ENCODE results near the gene C1QTNF5.

The C1QTNF5 gene

DNA sequence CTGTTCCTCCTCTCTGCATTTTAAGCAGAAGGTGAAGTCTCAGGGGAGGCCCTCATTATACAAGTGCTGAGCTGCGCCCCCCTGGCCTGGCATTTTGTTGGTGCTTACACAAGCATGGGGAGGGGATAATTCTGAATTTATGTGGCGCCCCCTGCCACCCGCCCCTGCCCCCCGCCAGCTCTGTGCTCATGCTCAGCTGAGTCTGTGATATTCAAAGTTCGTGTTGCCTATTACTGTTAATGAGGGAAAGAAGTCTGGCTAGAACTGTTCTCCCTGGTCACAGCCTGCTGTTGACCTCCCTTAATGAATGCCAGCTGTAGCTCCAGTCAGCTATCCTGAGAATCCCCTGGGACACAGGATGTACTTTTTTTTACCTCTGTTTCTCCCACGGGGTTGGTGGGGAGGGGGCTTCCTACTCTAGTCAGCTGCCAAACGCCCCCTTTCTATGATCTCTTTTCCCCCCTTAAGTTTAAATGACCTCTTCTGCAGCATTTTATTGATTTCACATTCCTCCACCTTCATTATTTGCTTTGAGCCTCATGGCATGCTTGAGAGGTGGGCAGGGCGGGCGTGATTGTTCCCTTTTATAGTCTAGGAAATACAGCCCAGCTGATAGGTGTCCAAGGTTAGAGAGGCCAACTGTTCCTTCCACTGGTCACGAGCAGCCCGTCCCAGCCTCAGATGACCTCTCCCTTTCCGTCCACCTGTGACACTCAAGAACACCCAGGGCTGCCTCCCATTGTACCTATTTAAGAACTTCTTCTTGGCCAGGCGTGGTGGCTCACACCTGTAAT lies 28.6 kb upstream of the C1QTNF5 start:
- Mint-ChIP-seq H3K27ac (ENCODE audit: low read depth) (peak overlapping the region; percentile 59), H3K27me3 (peaks cover 58% of the 10 kb centered on the region)

DNA sequence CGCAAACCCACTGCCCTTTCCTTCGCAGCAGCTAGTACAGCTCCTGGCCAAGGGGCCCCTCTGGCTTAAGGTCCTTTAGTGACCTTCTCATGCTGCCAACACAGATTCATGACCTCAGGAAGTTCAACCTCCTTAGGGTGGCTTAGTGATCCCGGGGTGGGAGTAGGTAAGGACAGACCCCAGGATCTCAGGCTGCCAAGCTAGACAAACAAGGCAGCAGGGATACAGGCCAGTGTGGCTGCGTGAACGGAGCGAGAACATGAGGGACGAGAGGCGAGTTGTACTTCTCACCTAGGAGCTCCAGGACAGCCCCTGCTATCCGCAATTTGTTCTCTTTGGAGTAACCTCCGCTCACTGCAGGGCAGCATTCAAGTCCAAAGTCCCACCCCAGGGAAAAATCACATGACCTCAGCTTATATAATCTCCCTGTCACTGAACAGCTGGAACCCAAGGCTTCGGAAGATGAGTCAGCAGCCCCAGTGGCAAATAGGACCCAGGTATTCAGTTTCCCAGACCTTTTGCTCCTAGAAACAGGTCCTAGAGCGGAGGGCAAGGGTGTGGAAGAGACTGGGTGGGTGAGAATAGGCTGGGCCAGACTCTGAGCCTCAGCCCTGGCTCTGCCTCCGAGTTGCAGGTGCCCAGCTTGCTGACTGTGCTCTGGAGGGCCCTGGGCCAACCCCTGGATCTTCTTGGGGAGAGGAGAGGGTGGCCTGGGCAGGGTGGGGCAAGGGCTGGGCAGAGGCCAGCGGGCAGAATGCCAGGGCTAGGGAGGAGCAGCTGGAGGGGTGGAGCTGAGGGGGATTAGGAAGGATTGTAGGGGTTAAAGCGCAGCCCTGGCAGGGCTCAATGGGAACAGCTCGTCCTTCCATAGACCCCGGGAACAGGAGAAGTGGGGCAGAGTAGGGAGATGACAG lies 27.7 kb upstream of the C1QTNF5 start:
- no peak for ATAC-seq (replicated peaks; ENCODE audit: extremely low read depth, poor library complexity, severe bottlenecking)
- no peaks in the 10 kb centered on the region for H3K9me3 Mint-ChIP-seq
- DNase-seq (ENCODE audit: low spot score in 2 of 2) = no peak

More for the DNA sequence above, 28.6 kb upstream of the C1QTNF5 start:
- DNase-seq (ENCODE audit: low spot score in 2 of 2) (no peak), ATAC-seq (replicated peaks; ENCODE audit: extremely low read depth, poor library complexity, severe bottlenecking) (no peak)
- Mint-ChIP-seq H3K9me3 (no peaks in the 10 kb centered on the region), H3K4me1 (peaks cover 28% of the 10 kb centered on the region), H3K4me3 (no peak overlapping the region), H3K36me3 (ENCODE audit: insufficient read depth) (peaks cover 4% of the 10 kb centered on the region)

DNA sequence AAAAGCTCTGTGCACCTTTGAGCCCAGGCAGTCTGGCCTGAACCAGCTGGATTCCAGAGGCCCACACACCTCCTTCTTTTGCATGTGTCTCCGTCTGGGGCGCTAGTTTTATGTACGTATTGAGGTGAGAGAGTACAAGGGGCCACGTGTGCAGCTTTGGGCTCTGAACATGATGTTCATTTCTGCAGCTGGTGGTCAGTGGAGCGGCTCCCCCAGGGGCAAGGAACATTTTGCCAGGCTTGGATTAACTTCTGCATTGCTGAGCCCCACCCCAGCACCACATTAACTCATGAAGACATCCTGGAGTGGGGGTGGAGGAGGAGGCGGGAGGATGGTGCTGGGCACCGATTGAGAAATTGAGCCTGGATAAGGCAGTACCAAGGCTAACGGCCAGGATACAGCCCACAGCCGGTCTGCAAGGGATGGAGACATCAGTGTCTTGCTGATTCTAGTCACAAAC lies 27.0 kb upstream of the C1QTNF5 start:
- peaks cover 4% of the 10 kb centered on the region for H3K36me3 Mint-ChIP-seq (ENCODE audit: insufficient read depth)
- H3K27me3 Mint-ChIP-seq = peaks cover 71% of the 10 kb centered on the region
- H3K27ac Mint-ChIP-seq (ENCODE audit: low read depth) = no peak overlapping the region
- H3K4me3 Mint-ChIP-seq = no peak overlapping the region
- no peaks in the 10 kb centered on the region for H3K9me3 Mint-ChIP-seq
- H3K4me1 Mint-ChIP-seq = peaks cover 23% of the 10 kb centered on the region
- ATAC-seq (replicated peaks; ENCODE audit: extremely low read depth, poor library complexity, severe bottlenecking) (no peak), DNase-seq (ENCODE audit: low spot score in 2 of 2) (no peak)

More for the DNA sequence above, 27.7 kb upstream of the C1QTNF5 start:
- peaks cover 64% of the 10 kb centered on the region for H3K27me3 Mint-ChIP-seq
- peaks cover 4% of the 10 kb centered on the region for H3K36me3 Mint-ChIP-seq (ENCODE audit: insufficient read depth)
- H3K4me3 Mint-ChIP-seq = no peak overlapping the region
- no peak overlapping the region for H3K27ac Mint-ChIP-seq (ENCODE audit: low read depth)
- H3K4me1 Mint-ChIP-seq = peaks cover 21% of the 10 kb centered on the region

DNA sequence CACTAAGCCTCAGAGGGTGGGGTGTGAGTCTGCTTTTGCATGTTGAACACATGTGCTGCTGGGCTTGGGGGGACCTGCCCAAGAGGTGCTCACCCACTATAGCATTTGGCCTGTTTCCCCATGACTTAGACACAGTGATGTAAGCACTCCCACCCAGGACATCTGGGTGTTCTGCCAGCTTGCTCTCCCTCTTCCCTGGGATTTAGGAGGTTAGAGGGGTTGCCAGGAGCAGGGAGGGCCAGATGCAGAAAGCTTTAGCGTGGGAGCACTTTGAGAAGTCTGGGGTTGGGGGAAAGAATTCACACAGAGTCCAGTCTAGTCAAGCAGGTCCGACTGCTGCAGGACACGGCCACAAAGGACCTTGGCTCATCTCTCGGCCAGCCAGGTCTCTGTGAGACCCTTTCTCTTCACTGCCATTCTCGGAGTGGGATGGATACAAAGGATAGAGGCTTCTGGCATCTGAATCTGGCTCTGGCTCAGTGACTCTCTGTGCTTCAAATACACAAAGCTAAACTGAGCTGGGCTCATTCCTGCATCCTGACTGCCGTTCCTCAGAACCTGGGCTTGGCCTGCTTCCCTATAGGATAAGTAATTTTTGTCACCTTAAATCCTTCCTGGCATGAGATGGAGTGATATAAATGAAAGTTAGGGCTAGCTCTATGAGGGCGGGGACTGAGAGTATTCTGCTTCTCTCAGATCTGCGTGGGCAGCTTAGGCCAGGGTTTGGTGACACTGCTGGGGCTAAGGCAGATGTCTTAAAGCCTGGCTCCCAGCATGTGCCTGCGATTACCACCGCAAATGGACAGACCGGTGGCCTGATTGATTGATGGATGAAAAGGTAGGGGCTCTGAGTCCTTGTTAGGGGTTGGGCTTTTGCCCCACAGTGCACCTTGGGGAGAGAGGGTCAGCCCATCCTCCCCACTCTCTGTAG lies 26.3 kb upstream of the C1QTNF5 start:
- Mint-ChIP-seq H3K9me3 (no peaks in the 10 kb centered on the region), H3K36me3 (ENCODE audit: insufficient read depth) (peaks cover 4% of the 10 kb centered on the region), H3K4me3 (no peak overlapping the region), H3K27me3 (peaks cover 78% of the 10 kb centered on the region), H3K27ac (ENCODE audit: low read depth) (no peak overlapping the region), H3K4me1 (peaks cover 23% of the 10 kb centered on the region)
- ATAC-seq (replicated peaks; ENCODE audit: extremely low read depth, poor library complexity, severe bottlenecking) = no peak
- DNase-seq (ENCODE audit: low spot score in 2 of 2) = no peak

- peaks cover 16% of the 10 kb centered on the region for H3K4me1 Mint-ChIP-seq
- H3K36me3 Mint-ChIP-seq (ENCODE audit: insufficient read depth) = peaks cover 4% of the 10 kb centered on the region
- ATAC-seq (replicated peaks; ENCODE audit: extremely low read depth, poor library complexity, severe bottlenecking) (no peak), DNase-seq (ENCODE audit: low spot score in 2 of 2) (no peak)
- no peak overlapping the region for H3K27ac Mint-ChIP-seq (ENCODE audit: low read depth)
- H3K4me3 Mint-ChIP-seq = peak overlapping the region; percentile 78
- no peaks in the 10 kb centered on the region for H3K9me3 Mint-ChIP-seq
- H3K27me3 Mint-ChIP-seq = peaks cover 80% of the 10 kb centered on the region
These were observed 24.4 kb upstream of the C1QTNF5 start for GRCh38 chr11:119365071-119365591.

DNA sequence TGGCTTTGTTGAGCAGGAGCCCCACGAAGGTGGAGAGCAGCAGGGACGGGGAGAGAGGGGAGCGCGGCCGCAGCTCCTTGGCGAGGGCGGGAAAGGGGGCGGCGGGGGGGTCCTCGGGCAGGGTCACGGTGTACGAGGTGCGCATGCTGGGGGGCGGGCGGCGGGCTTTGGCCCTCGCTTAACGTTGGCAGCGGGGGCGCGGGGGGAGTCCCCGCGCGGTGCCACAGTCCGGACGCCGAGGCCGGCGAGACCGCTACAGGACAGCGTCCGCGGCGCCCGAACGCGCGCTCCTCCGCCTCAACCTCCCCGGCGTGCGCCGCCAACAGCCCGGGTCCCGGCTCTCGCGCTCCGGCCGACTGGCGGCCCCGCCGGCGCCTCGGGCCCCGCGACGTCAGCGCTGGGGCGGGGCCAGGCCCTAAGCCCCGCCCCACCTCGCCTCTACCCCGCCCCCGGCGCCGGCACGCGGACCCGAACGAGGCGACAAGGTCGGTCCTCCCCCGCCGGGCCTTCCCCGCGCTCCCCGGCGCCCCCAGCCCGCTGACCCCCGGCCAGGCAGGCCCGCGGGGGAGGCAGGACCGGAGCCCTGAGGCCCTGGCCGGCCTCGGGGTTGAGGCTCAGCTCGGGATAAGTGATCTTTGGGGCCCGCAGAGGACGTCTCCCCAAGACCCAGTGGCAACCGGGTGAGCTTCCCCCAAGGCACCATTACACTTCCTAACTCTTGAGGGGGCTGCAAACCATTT lies 23.3 kb upstream of the C1QTNF5 start:
- peak overlapping the region; percentile 78 for H3K4me3 Mint-ChIP-seq
- peaks cover 4% of the 10 kb centered on the region for H3K36me3 Mint-ChIP-seq (ENCODE audit: insufficient read depth)
- ATAC-seq (replicated peaks; ENCODE audit: extremely low read depth, poor library complexity, severe bottlenecking) (peak; percentile 59), DNase-seq (ENCODE audit: low spot score in 2 of 2) (peak in 1 of 2 donors; percentile 40)
- no peak overlapping the region for H3K27ac Mint-ChIP-seq (ENCODE audit: low read depth)
- H3K9me3 Mint-ChIP-seq = no peaks in the 10 kb centered on the region
- peaks cover 69% of the 10 kb centered on the region for H3K27me3 Mint-ChIP-seq
- H3K4me1 Mint-ChIP-seq = peaks cover 13% of the 10 kb centered on the region

DNA sequence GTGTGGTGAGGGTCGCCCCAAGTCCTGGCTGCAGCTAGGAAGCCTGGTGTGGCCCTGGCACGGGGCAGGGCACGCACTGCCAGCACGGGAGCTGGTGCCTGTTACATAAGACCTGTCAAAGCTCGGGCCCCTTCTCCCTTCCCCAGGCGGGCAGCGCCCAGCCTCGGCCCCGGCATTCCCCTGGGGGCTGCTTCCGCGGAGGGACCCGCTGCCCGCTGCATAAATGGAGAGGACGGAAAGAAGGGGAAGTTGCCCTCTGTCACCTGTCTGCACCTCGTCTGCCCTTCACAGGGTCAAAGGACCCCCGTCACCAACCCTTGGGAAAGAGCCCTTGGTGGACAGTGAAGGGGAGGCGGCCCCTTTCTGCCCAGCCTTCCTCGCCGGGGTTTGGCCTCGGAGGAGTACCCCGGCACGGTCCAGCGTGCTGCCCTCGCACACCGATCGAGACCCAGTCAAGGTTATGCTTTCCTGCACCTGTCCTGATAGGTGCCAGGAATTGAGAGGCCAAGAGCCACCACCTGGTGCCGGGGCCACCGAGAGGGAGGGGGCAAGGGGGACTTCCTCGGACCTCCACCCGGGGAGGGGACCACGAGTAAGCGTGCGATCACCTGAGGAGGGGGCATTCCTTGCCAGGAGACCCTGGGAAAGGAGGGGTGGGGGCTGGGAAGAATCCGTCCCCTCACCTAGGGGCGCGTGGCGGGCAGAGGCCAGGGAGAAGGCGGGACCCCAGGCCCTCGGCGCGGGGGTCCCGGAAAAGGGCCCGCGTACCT lies 22.6 kb upstream of the C1QTNF5 start:
- Mint-ChIP-seq H3K4me1 (peaks cover 13% of the 10 kb centered on the region), H3K9me3 (no peaks in the 10 kb centered on the region), H3K27me3 (peaks cover 61% of the 10 kb centered on the region), H3K27ac (ENCODE audit: low read depth) (no peak overlapping the region), H3K4me3 (peak overlapping the region; percentile 59), H3K36me3 (ENCODE audit: insufficient read depth) (peaks cover 1% of the 10 kb centered on the region)
- ATAC-seq (replicated peaks; ENCODE audit: extremely low read depth, poor library complexity, severe bottlenecking) (no peak), DNase-seq (ENCODE audit: low spot score in 2 of 2) (no peak)

DNA sequence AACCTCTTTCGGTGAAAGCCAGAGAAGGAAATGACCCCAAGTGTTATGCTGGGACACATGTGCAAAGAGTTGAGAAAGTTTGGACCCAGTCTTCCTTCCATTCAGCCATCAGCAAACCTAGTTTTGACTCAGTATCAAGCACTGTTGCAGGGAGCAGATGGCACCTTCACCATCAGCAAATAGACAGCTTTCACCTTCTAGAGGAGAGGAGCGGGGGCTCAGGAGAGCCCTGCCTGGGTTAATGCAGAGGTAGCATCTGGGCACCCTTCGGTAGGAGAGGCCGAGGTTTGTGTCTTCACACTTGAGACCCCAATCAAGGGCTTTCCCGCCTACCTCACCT lies 22.0 kb upstream of the C1QTNF5 start:
- Mint-ChIP-seq H3K4me1 (peaks cover 13% of the 10 kb centered on the region), H3K9me3 (no peaks in the 10 kb centered on the region), H3K4me3 (peak overlapping the region; percentile 59), H3K27ac (ENCODE audit: low read depth) (no peak overlapping the region), H3K27me3 (peaks cover 59% of the 10 kb centered on the region), H3K36me3 (ENCODE audit: insufficient read depth) (peaks cover under 1% of the 10 kb centered on the region)
- DNase-seq (ENCODE audit: low spot score in 2 of 2) (no peak), ATAC-seq (replicated peaks; ENCODE audit: extremely low read depth, poor library complexity, severe bottlenecking) (no peak)

DNA sequence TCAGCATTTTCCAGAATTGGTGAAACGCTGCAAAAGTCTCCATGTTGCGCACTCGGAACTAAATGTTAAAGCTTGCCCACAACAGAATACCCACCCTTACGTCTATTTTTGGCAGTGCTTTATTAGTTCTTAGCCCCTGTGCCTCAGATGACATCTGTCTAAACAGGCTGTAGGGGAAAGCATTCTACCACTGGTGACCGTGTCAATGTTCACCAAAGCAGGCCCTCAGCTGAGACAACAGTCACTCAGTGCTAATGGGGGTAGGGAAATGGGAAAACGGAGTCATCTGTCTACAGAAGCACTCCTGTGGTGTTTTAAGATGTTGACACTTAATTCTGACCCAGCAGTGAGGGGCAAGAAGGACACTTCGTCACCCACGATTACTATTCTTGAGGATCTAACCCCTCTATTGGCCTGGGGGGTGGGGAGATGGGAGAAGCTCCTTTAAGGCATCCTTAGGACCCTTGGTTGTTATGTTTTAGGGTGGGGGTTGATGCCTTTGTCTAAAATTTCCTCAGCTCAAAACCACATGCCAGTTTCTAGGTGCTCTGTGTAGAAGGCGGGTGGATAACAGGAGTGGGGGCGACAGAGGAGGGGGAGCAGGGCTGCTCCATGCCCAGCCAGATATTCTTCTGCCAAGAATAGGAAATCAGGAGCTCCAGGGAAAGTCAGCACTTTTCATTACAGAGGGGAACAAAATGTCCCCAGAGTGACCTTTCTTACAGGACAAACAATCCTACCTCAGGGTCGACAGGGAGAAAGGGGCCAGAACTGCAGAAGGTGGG lies 21.4 kb upstream of the C1QTNF5 start:
- H3K9me3 Mint-ChIP-seq = no peaks in the 10 kb centered on the region
- no peak overlapping the region for H3K4me3 Mint-ChIP-seq
- no peaks in the 10 kb centered on the region for H3K36me3 Mint-ChIP-seq (ENCODE audit: insufficient read depth)

DNA sequence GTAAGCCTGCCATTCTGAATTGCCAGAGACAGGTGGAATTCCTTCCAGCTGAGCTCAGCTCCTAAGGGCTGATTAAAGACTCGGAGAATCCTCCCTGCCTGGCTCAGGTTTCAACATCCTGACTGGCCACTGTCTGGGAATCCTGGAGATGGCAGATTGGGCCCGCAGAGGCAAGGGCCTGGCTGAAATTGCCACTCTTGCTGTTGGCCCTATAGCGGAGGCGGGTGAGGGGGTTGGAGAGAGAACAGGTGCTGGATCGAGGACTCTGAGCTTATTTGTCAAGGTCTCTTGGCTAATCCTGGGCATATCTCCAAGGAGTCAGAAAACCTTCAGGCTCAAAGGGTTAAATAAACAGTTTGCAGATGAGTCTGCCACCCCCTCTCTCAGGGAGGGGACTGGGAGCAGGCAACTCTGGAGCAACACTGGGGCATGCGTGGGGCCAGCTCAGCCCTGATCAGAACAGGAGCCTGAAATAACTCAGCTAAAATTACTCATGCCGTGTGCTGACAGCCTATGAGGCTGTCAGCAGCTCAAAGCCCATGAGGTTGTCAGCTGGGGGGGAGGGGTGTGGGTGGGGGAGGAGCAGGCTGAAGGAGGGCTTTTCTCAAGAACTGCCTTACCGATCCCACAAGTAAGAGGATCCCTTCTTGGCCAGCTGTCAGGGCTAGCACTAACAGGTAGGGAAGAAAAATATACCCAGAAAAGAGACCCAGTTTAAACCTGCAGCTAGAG lies 20.5 kb upstream of the C1QTNF5 start:
- Mint-ChIP-seq H3K27ac (ENCODE audit: low read depth) (no peak overlapping the region), H3K27me3 (peaks cover 59% of the 10 kb centered on the region), H3K4me3 (no peak overlapping the region)

More for the DNA sequence above, 21.4 kb upstream of the C1QTNF5 start:
- Mint-ChIP-seq H3K27ac (ENCODE audit: low read depth) (no peak overlapping the region), H3K4me1 (peaks cover 13% of the 10 kb centered on the region), H3K27me3 (peaks cover 59% of the 10 kb centered on the region)
- no peak for ATAC-seq (replicated peaks; ENCODE audit: extremely low read depth, poor library complexity, severe bottlenecking)
- no peak for DNase-seq (ENCODE audit: low spot score in 2 of 2)

More for the DNA sequence above, 20.5 kb upstream of the C1QTNF5 start:
- ATAC-seq (replicated peaks; ENCODE audit: extremely low read depth, poor library complexity, severe bottlenecking) (no peak), DNase-seq (ENCODE audit: low spot score in 2 of 2) (no peak)
- H3K9me3 Mint-ChIP-seq = no peaks in the 10 kb centered on the region
- peaks cover 19% of the 10 kb centered on the region for H3K4me1 Mint-ChIP-seq
- peaks cover 3% of the 10 kb centered on the region for H3K36me3 Mint-ChIP-seq (ENCODE audit: insufficient read depth)

All from central memory CD8-positive, alpha-beta T cell (primary cell).